HG02943 (cell line): Measurements from ENCODE around the gene MYO15B.

Experiments used
- ATAC-seq: cut with Tn5 transposase; IDR thresholded peaks from one replicate; pipeline ENCODE4 v1.9.1; 2021; ENCODE audit warnings: mild to moderate bottlenecking, low read depth, moderate library complexity; ENCODE audit not compliant: unreplicated experiment

The MYO15B gene

GRCh38 chr17:75596320-75597087, 8.9 kb downstream of the MYO15B start:
- ATAC-seq, result no peak

DNA sequence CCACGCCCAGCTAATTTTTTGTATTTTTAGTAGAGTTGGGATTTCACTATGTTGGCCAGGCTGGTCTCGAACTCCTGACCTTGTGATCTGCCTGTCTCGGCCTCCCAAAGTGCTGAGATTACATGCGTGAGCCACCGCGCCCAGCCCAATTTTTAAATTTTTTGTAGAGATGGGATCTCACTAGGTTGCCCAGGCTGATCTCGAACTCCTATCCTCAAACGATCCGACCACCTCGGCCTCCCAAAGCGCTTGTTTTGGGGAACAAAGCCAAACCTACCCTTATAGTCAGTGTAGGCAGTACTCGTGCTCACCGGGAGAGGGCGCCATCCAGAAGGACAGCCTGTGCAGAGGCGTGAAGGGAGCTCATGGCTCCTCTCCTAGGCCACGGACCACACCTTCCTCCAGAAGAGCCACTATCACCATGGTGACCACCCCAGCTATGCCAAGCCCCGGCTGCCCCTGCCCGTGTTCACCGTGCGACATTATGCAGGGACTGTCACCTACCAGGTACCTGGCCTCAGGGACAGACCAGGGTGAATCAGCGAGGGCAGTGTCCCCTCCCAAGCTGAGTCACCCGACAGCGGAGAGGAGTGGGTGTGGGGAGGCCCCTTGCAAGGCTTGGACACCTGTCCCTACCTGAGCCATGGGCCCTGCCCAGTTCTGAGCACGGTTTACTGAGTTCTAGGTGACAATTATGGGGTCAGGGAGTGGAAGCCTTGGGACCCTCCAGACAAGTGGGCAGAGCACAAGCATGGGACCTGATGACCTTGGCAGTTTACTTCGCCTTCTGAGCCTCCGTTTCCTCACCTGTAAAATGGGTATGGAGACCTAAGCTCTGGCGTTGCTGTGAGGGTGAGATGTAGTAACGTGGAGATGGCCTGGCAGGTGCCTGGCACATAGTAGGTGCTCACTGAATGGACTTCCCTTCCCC, 13.7 kb downstream of the MYO15B start:
- ATAC-seq, result no peak

GRCh38 chr17:75602644-75603043, 15.0 kb downstream of the MYO15B start:
- no peak for ATAC-seq

DNA sequence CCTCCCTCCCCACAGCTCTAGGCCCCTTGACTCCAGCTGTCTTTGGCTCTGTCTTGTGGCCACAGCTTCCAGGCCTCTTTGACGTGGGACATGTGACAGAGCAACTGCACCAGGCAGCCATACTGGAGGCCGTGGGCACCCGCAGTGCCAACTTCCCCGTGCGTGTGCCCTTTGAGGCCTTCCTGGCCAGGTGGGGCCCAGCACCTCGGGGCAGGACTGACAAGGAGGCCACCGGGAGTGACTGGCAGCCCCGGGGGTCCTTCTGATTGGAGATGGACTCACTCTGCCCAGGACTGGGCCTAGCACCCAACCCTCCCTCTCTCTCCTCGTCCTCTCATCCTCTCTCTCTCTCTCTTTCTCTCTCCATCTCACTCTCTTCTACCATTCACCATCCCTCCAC, 15.5 kb downstream of the MYO15B start:
- ATAC-seq, result no peak

- no peak for ATAC-seq
These were observed 16.6 kb downstream of the MYO15B start for GRCh38 chr17:75604034-75604695.

DNA sequence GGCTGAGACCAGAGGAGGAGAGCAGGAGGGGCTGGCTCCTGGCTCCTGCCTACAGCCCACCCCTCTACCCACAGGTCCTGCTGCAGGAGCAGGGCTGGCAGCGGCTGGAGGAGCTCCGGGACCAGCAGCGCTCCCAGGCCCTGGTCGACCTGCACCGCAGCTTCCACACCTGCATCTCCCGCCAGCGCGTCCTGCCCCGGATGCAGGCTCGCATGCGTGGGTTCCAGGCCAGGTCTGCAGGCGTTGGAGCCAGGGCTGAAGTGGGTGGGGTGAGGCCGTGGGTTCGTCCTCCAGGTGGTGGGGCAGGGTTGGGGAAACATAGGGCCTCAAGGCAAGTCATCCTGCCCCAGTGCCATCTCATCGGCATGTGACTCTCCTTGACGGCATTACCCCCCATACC, 18.2 kb downstream of the MYO15B start:
- ATAC-seq, result no peak

DNA sequence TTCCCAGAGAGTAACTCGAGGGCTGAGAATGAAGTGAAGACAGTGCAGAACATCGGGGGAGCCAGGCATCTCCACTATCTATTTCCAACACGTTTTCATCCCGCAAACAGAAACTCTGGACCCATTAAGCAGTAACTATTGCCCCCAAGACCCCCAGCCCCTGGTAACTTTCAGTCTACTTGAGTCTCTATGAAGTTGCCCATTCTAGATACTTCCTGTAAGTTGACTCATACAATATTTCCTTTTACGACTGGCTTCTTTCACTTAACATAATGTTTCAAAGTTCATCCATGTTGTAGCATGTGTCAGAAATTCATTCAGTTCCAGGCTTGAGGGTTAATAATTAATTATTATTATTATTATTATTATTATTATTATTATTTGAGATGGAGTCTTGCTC, 19.5 kb downstream of the MYO15B start:
- ATAC-seq, result no peak

- ATAC-seq, result no peak
These were observed 22.7 kb downstream of the MYO15B start for GRCh38 chr17:75610103-75610984.

- ATAC-seq, result no peak
These were observed 24.3 kb downstream of the MYO15B start for GRCh38 chr17:75611851-75612429.

DNA sequence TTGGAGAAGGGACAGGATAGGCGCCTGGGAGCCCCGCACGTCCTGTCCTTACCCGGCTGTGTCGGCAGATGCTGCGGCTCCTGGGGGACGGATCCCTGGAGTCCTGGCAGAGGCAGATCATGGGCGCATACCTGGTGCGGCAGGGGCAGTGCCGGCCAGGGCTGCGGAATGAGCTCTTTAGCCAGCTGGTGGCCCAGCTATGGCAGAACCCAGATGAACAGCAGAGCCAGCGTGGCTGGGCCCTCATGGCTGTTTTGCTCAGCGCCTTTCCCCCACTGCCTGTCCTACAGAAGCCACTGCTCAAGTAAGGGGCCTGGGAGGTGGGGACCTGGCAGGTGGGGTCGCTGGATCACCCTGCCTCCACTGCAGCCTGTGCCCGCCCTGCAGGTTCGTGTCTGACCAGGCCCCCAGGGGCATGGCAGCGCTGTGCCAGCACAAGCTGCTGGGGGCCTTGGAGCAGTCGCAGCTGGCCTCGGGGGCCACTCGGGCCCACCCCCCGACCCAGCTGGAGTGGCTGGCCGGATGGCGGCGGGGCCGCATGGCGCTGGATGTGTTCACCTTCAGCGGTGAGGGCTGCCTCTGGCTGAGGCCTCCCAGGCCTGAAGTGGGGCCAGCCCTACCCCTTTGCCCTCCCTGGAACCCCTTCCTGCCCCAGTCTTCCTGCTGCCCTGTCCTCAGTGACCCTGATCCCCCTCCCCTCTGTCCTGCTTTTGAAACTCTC, 25.5 kb downstream of the MYO15B start:
- no peak for ATAC-seq

DNA sequence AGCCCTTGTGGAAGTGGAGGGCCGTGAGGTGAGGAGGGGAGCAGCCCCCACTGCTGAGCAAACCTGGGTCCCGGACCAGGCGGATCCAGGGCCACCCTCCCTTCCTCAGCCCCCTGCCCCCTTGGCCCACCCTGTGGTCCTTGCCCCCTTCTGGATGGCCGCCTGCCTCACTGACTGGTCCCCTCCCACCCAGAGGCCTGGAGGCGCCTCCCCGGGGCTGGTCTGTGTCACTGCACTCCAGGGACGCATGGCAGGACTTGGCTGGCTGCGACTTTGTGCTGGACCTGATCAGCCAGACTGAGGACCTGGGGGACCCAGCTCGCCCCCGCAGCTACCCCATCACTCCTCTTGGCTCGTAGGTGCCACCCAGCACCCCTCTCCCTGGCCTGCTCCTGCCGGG, 26.4 kb downstream of the MYO15B start:
- ATAC-seq, result no peak

DNA sequence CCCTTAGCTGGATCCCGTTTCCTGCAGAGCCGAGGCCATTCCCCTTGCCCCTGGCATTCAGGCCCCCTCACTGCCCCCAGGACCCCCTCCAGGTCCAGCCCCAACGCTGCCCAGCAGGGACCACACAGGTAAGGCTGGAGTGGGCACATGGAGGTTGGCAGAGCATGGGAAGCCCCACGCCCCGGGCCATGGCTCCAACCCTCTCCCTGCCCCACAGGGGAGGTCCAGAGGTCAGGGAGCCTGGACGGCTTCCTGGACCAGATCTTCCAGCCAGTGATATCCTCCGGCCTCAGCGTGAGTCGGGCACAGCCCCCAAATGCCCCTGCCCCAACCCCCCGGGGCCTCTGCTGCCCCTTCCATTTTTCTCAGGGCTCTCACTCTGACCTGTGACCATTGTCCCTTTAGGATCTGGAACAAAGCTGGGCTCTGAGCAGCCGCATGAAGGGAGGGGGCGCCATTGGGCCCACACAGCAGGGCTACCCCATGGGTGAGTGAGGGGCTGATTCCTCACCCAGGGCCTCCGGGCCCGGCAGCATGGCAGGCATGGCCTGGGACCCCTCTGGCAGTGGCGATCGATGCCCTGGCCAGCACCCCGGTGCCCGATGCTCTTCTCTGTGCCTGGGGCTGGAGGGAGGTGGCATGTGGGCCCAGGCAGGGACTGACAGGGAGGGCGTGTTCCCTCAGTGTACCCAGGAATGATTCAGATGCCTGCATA, 27.1 kb downstream of the MYO15B start:
- no peak for ATAC-seq

DNA sequence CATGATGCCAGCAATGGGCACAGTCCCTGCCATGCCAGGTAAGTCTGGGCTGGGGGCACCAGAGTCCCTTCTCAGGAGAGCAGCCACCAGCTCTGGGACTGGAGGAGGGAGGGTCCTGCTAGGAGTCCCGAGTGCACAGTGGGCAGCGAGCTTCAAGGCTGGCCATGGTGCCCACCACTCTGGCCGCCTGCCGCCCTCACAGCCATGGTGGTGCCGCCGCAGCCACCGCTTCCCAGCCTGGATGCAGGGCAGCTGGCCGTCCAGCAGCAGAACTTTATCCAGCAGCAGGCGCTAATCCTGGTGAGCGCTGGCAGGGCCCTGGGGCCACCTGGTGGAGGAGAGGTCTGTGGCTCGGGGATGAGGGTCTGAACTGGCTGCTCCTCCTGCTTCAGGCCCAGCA, 27.7 kb downstream of the MYO15B start:
- no peak for ATAC-seq

- no peak for ATAC-seq
These were observed 29.0 kb downstream of the MYO15B start for GRCh38 chr17:75616521-75617122.

DNA sequence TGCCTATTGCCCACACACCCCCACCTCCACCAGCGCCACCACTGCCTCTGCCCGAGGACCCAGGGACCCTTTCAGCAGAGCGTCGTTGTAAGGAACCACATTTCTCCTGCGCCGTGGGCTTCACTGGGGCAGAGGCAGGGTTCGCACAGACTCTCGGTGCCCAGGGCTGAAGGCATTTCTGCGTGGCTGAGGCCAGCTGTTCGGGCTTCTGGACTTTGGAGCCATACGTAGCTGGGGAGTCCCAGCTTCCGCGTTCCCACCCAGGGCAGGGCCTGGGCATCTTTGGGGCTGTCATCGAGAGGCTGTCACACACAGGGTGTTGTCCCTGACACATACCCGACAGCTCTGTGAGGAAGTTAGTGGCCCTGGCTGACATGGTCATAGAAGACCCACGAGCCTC, 29.6 kb downstream of the MYO15B start:
- ATAC-seq, result no peak

GRCh38 chr17:75617675-75618074, 30.1 kb downstream of the MYO15B start:
- no peak for ATAC-seq

GRCh38 chr17:75619506-75620431, 32.2 kb downstream of the MYO15B start:
- ATAC-seq, result no peak
